ENCODE data around the gene SLC8A1. TPM values are rescaled to one million over a fixed set of nuclear protein-coding genes. Genes with fewer than 3 reads are reported as not detected.

Gene SLC8A1
- total RNA-seq, 2 donors from 2014 or later = 0.66 to 7.8 TPM

DNA sequence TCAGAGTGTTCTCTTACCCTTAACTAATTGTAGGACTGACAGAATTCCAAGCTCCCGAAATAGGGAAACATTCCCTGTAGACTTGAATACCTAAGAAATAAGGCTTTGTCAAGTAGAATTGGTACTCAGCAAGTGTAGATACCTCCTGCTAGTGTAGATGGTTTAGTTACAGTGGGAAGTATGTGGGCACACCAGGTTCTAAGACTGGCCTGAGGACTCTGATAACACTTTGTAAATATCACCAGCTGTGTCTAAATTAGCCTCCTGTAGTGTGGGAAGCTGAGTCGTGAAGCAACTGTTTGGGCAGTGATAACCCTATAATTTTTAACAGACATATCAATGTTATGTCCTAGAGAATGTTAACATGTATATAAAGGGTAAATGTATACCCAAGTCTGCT is 304.5 kb downstream of the SLC8A1 start:
- Histone ChIP-seq H3K27me3 (no peaks in the 10 kb centered on the region), H3K4me3 (no peak overlapping the region), H3K4me1 (no peaks in the 10 kb centered on the region), H3K27ac (no peak overlapping the region), H3K36me3 (replicated peaks in 1 of 2; ENCODE audit: insufficient read depth in 1 of 2, low read depth in 2 of 2) (no peaks in the 10 kb centered on the region), H3K9me3 (no peaks in the 10 kb centered on the region)
- intact Hi-C loops (cut with DNase I) = no loop called here
- ATAC-seq (no peak), DNase-seq (no peak)
- WGBS, 2 donors = 36 to 38% methylated on average over 2 of the region's 2 CpGs
- TF ChIP-seq, protein P1, sequence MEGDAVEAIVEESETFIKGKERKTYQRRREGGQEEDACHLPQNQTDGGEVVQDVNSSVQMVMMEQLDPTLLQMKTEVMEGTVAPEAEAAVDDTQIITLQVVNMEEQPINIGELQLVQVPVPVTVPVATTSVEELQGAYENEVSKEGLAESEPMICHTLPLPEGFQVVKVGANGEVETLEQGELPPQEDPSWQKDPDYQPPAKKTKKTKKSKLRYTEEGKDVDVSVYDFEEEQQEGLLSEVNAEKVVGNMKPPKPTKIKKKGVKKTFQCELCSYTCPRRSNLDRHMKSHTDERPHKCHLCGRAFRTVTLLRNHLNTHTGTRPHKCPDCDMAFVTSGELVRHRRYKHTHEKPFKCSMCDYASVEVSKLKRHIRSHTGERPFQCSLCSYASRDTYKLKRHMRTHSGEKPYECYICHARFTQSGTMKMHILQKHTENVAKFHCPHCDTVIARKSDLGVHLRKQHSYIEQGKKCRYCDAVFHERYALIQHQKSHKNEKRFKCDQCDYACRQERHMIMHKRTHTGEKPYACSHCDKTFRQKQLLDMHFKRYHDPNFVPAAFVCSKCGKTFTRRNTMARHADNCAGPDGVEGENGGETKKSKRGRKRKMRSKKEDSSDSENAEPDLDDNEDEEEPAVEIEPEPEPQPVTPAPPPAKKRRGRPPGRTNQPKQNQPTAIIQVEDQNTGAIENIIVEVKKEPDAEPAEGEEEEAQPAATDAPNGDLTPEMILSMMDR (IDR thresholded peaks at IDR 0.05) = no peak
- TF ChIP-seq POLR2A (IDR thresholded peaks at IDR 0.05) = no peak

DNA sequence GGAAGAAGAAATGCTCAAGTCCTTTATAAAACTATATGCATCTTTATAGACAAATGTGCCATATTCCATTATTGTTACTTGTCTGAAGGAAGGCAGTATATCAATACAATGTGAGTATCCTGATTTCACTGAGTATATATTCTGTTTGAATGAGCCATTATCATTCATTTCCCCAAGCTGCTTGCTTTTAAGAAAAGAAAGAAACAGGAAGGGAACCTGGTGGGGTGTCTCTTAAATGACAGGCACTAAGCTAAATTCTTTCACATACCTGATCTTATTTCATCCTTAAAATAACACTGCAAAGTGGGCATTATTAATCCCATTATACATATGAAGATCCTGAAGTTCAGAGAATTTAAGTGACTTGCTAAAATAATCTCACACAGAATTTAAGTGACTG is 307.9 kb downstream of the SLC8A1 start:
- Histone ChIP-seq H3K27me3 (no peaks in the 10 kb centered on the region), H3K27ac (no peak overlapping the region), H3K4me1 (no peaks in the 10 kb centered on the region), H3K4me3 (no peak overlapping the region), H3K9me3 (no peaks in the 10 kb centered on the region), H3K36me3 (replicated peaks in 1 of 2; ENCODE audit: insufficient read depth in 1 of 2, low read depth in 2 of 2) (no peaks in the 10 kb centered on the region)
- ATAC-seq (no peak), DNase-seq (no peak)
- intact Hi-C loops (cut with DNase I) = no loop called here
- TF ChIP-seq POLR2A (IDR thresholded peaks at IDR 0.05) = no peak
- TF ChIP-seq, protein P1 (IDR thresholded peaks at IDR 0.05) = no peak

DNA sequence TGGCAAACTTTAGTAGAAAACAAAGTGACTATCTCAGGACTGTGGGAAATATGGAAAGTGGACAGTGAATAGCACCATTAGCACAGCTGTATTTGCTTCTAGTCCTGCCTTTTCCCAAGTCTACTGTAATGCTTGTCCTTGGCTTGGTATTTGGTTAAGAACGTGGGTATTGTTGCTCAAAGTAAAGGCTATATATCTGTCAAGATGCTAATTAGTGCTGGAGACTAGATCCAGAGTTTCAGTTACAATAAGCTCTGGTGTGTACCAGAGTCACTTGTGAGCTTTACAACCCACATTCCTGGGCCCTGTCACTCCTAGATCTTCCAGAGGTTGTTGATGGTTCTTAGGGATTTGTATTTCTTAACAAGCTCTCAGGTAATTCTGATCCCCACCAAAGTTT is 313.6 kb downstream of the SLC8A1 start:
- Histone ChIP-seq H3K4me3 (no peak overlapping the region), H3K4me1 (no peaks in the 10 kb centered on the region), H3K36me3 (replicated peaks in 1 of 2; ENCODE audit: insufficient read depth in 1 of 2, low read depth in 2 of 2) (no peaks in the 10 kb centered on the region), H3K27me3 (no peaks in the 10 kb centered on the region), H3K9me3 (no peaks in the 10 kb centered on the region), H3K27ac (no peak overlapping the region)
- ATAC-seq (no peak), DNase-seq (no peak)
- TF ChIP-seq POLR2A (IDR thresholded peaks at IDR 0.05) = no peak
- TF ChIP-seq, protein P1 (IDR thresholded peaks at IDR 0.05) = no peak
- intact Hi-C loops (cut with DNase I) = no loop called here
- WGBS, 2 donors = 24 to 32% methylated on average over 1 of the region's 1 CpG

DNA sequence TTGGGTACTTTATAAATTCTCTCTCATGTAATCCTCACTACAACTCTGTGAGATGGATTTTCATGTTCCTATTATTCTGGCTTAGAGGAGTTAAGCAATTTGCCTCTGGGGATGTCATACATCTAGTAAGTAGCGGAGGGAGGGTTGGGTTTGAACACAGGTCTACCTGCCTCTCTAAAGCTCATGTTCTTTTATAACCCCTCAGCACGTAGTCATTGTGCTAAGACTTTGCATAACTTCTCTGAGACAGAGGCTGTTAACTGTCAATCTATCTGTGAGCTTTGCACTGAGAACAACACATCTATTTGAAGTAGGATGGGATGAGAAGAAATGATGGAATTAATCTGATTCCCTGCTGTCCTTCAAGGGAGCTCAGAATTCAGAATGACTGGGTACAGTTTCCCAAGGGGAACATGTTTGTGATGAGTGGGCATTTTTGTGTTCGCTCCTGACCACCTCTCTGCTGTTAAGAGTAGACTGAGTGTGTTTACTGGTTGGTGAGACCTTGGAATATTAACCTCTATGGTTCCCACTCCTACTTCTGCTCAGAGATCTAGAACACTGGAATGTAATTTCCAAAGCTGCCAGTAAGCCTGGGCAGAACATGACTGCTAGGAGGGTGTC is 320.7 kb downstream of the SLC8A1 start:
- no peaks in the 10 kb centered on the region for H3K9me3 ChIP-seq
- WGBS, 2 donors = 48 to 68% methylated on average over 3 of the region's 3 CpGs
- no peak for ATAC-seq
- DNase-seq = no peak
- H3K27me3 ChIP-seq = no peaks in the 10 kb centered on the region
- no peak overlapping the region for H3K4me3 ChIP-seq
- H3K36me3 ChIP-seq (replicated peaks in 1 of 2; ENCODE audit: insufficient read depth in 1 of 2, low read depth in 2 of 2) = no peaks in the 10 kb centered on the region
- intact Hi-C loops (cut with DNase I) = no loop called here
- no peaks in the 10 kb centered on the region for H3K4me1 ChIP-seq
- TF ChIP-seq, protein P1 (IDR thresholded peaks at IDR 0.05) = no peak
- no peak for TF ChIP-seq POLR2A (IDR thresholded peaks at IDR 0.05)
- H3K27ac ChIP-seq = no peak overlapping the region

DNA sequence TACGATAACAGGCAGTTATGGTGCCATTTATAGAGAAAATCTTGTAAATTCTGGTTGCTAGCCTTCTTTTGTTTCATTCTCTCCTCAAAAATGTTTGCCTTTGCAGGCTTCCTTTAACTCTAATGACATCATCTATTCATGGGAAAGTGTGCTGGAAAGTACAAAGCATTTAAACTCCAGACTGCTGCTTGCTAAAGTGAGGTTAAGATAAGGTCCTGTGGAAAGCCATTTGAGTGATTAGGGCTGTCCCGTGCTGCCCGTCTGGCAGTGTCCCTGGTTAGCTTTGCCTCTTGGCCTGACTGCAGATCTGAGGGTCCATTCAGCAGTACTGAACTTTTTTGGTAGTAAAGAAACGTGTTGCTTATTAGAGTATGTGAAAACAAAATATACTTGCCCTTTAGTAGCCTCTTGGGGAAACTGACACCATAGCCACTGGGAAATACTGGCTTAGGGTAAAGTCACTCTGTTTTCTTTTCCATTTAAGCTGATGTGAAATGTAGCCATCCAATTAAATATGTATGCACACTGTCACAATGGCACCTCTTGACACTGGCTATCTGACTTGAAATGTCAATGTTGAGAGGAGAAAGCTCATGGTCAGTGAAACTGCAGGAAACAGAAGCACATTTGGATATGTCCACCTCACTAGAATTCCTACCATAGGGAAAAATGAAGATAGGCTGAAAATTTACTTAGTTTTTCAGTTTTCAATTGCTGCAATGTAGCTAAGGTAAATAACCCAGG is 321.5 kb downstream of the SLC8A1 start:
- no peak for DNase-seq
- Histone ChIP-seq H3K9me3 (no peaks in the 10 kb centered on the region), H3K36me3 (replicated peaks in 1 of 2; ENCODE audit: insufficient read depth in 1 of 2, low read depth in 2 of 2) (no peaks in the 10 kb centered on the region), H3K27me3 (no peaks in the 10 kb centered on the region), H3K4me3 (no peak overlapping the region), H3K27ac (no peak overlapping the region), H3K4me1 (no peaks in the 10 kb centered on the region)
- WGBS, 2 donors = 42% methylated on average over 4 of the region's 4 CpGs
- no peak for TF ChIP-seq POLR2A (IDR thresholded peaks at IDR 0.05)
- TF ChIP-seq, protein P1 (IDR thresholded peaks at IDR 0.05) = no peak
- intact Hi-C loops (cut with DNase I) = no loop called here
- no peak for ATAC-seq
